Liver (tissue), 9 donors: ENCODE measurements around the gene PTCD2. TPM values are rescaled to one million over a fixed set of nuclear protein-coding genes. Genes with fewer than 3 reads are reported as not detected.

Source experiments
- DNase-seq: peaks from one replicate; pipeline ENCODE4 v3.0.0-alpha.2; 2017; ENCODE audit warnings: low spot score
- H3K27ac ChIP-seq, 2 donors: one replicate each; pipeline ENCODE4 v1.7.0; 2013; ENCODE audit warnings: inconsistent platforms in 2 of 2, low read length in 2 of 2, control low read depth in 1 of 2, low read depth in 1 of 2, mild to moderate bottlenecking in 1 of 2
- H3K27me3 ChIP-seq, 4 donors: one replicate each; pipeline versions ENCODE4 v1.6.1 to v1.7.0; 2013; ENCODE audit warnings: low read length in 3 of 4, inconsistent platforms in 1 of 4, mild to moderate bottlenecking in 1 of 4, moderate library complexity in 1 of 4; ENCODE audit not compliant: control insufficient read depth in 4 of 4, insufficient read depth in 4 of 4
- H3K36me3 ChIP-seq, 4 donors: one replicate each; pipeline versions ENCODE4 v1.6.1 to v1.7.0; 2013; ENCODE audit warnings: low read length in 3 of 4, mild to moderate bottlenecking in 3 of 4, low read depth in 1 of 4, moderate library complexity in 1 of 4; ENCODE audit not compliant: control insufficient read depth in 4 of 4, insufficient read depth in 3 of 4
- H3K4me1 ChIP-seq, 4 donors: one replicate each; pipeline versions ENCODE4 v1.6.1 to v1.7.0; 2013; ENCODE audit warnings: low read length in 3 of 4, mild to moderate bottlenecking in 3 of 4, moderate library complexity in 1 of 4; ENCODE audit not compliant: control insufficient read depth in 4 of 4, insufficient read depth in 4 of 4
- H3K4me3 ChIP-seq, 3 donors: one replicate each; pipeline versions ENCODE4 v1.6.1 to v1.7.0; 2013; ENCODE audit warnings: low read length in 3 of 3, control low read depth in 1 of 3, low read depth in 1 of 3, mild to moderate bottlenecking in 1 of 3
- H3K9ac ChIP-seq, 2 donors: one replicate each; pipeline ENCODE4 v1.7.0; 2013; ENCODE audit warnings: low read length in 2 of 2, mild to moderate bottlenecking in 2 of 2, moderate library complexity in 2 of 2, control low read depth in 1 of 2, low read depth in 1 of 2
- H3K9me3 ChIP-seq, 4 donors: one replicate each; pipeline versions ENCODE4 v1.6.1 to v1.7.0; 2013; ENCODE audit warnings: low read length in 3 of 4; ENCODE audit not compliant: control insufficient read depth in 4 of 4
- ATF3 ChIP-seq: IDR thresholded peaks from 2 replicates; pipeline ENCODE4 v1.6.1; 2016; ENCODE audit warnings: antibody characterized with exemption
- CTCF ChIP-seq: fragments of 150-350 bp; IDR thresholded peaks from 2 replicates; pipeline ENCODE4 v1.5.1; 2017; ENCODE audit warnings: improper control_type of control experiment, low read depth, low read length; ENCODE audit not compliant: missing input control
- FOXA1 ChIP-seq: IDR thresholded peaks from 2 replicates; pipeline ENCODE4 v1.6.1; 2016; ENCODE audit warnings: antibody characterized with exemption
- GABPA ChIP-seq, 2 donors: IDR thresholded peaks in 1 of 2; conservative IDR thresholded peaks in 1 of 2; 2 replicates each; pipeline ENCODE4 v1.6.1; 2016; ENCODE audit warnings: antibody characterized with exemption in 2 of 2, mild to moderate bottlenecking in 1 of 2, moderate library complexity in 1 of 2
- HNF4A ChIP-seq, 2 donors: conservative IDR thresholded peaks; 2 replicates each; pipeline ENCODE4 v1.6.1; 2016; ENCODE audit warnings: antibody characterized with exemption in 2 of 2, mild to moderate bottlenecking in 2 of 2
- HNF4G ChIP-seq: IDR thresholded peaks from 2 replicates; pipeline ENCODE4 v1.6.1; 2016; ENCODE audit warnings: antibody characterized with exemption
- JUND ChIP-seq, 2 donors: IDR thresholded peaks; 2 replicates each; pipeline ENCODE4 v1.6.1; 2016; ENCODE audit warnings: antibody characterized with exemption in 2 of 2
- MAX ChIP-seq: IDR thresholded peaks from 2 replicates; pipeline ENCODE4 v1.6.1; 2016; ENCODE audit warnings: antibody characterized with exemption
- NR2F2 ChIP-seq: IDR thresholded peaks from 2 replicates; pipeline ENCODE4 v1.6.1; 2016; ENCODE audit warnings: antibody characterized with exemption
- RAD21 ChIP-seq, 2 donors: IDR thresholded peaks; 2 replicates each; pipeline ENCODE4 v1.6.1; 2016; ENCODE audit warnings: antibody characterized with exemption in 2 of 2, mild to moderate bottlenecking in 2 of 2
- REST ChIP-seq: IDR thresholded peaks from 2 replicates; pipeline ENCODE4 v1.6.1; 2016; ENCODE audit warnings: antibody characterized with exemption, mild to moderate bottlenecking
- SP1 ChIP-seq: IDR thresholded peaks from 2 replicates; pipeline ENCODE4 v1.6.1; 2018; ENCODE audit warnings: antibody characterized with exemption, mild to moderate bottlenecking
- TAF1 ChIP-seq: conservative IDR thresholded peaks from 2 replicates; pipeline ENCODE4 v1.6.1; 2016; ENCODE audit warnings: antibody characterized with exemption, mild to moderate bottlenecking
- ZBTB33 ChIP-seq: IDR thresholded peaks from 2 replicates; pipeline ENCODE4 v1.6.1; 2016; ENCODE audit warnings: antibody characterized with exemption
- WGBS: extraction: QIAGEN DNeasy Blood & Tissue Kit; methylation state at CpG from one replicate; pipeline ENCODE4 v1.1.7; 2013; 5-methylcytosine and 5-hydroxymethylcytosine counted together
- polyA plus RNA-seq, 2 donors: library from polyadenylated mRNA; stranded (reverse) in 1 of 2; unstranded in 1 of 2; fragments of 200-250 nt in 1 of 2; fragments of >200 nt in 1 of 2; fragmentation: Nextera tagmentation in 1 of 2; extraction: Ambion mirVana in 1 of 2; gene quantifications; one replicate each; pipeline versions ENCODE4 v1.2.1 to v1.2.3, GENCODE V29; 2013 to 2015
- total RNA-seq, 2 donors: library from RNA; depleted of rRNA; stranded (reverse); fragments of >200 nt; gene quantifications; one replicate each; pipeline ENCODE4 v1.2.3, GENCODE V29; 2014
- donor health status: healthy.
- donor health status: healthy.
- donor health status: healthy.
- donor health status: healthy.
- donor health status: healthy.

PTCD2 gene
- total and polyA plus RNA-seq, 4 donors, result 4.4 to 5.9 (median 5.2) TPM

GRCh38 chr5:72364171-72364570 lies 44.0 kb downstream of the PTCD2 start:
- DNase-seq, result no peak
- H3K36me3 ChIP-seq, result peaks cover 0 to 19% (median 9%) of the 10 kb centered on the region in 4 donors
- H3K27ac ChIP-seq, result no peak overlapping the region
- 92% methylated on average over 1 of the region's 1 CpG for WGBS
- no peak overlapping the region for H3K4me3 ChIP-seq
- no peak for TF ChIP-seq ATF3
- no peak for TF ChIP-seq HNF4G
- TF ChIP-seq CTCF, result no peak
- no peak for TF ChIP-seq REST
- TF ChIP-seq ZBTB33, result no peak
- no peak for TF ChIP-seq RAD21 (IDR thresholded peaks at IDR 0.05)
- no peak for TF ChIP-seq GABPA (IDR thresholded peaks at IDR 0.05 in 1 of 2, conservative IDR thresholded peaks at IDR 0.05 in 1 of 2)
- no peak for TF ChIP-seq HNF4A (conservative IDR thresholded peaks at IDR 0.05)
- no peak for TF ChIP-seq MAX
- no peak for TF ChIP-seq TAF1
- H3K27me3 ChIP-seq, result no peaks in the 10 kb centered on the region
- no peaks in the 10 kb centered on the region for H3K4me1 ChIP-seq
- no peak overlapping the region for H3K9ac ChIP-seq
- H3K9me3 ChIP-seq, result no peaks in the 10 kb centered on the region

- Histone ChIP-seq H3K4me1 (no peaks in the 10 kb centered on the region), H3K36me3 (peaks cover 0 to 11% (median 7%) of the 10 kb centered on the region in 4 donors), H3K4me3 (no peak overlapping the region), H3K9me3 (no peaks in the 10 kb centered on the region), H3K27me3 (no peaks in the 10 kb centered on the region), H3K27ac (no peak overlapping the region), H3K9ac (no peak overlapping the region)
- WGBS, result over 99% methylated on average over 4 of the region's 4 CpGs
- DNase-seq, result no peak
- no peak for TF ChIP-seq FOXA1
- no peak for TF ChIP-seq SP1
- TF ChIP-seq TAF1, result no peak
- TF ChIP-seq RAD21 (IDR thresholded peaks at IDR 0.05), result no peak
- no peak for TF ChIP-seq JUND (IDR thresholded peaks at IDR 0.05)
- TF ChIP-seq REST, result no peak
- TF ChIP-seq CTCF, result no peak
- no peak for TF ChIP-seq ZBTB33
- TF ChIP-seq HNF4G, result no peak
- TF ChIP-seq MAX, result no peak
- TF ChIP-seq GABPA (IDR thresholded peaks at IDR 0.05 in 1 of 2, conservative IDR thresholded peaks at IDR 0.05 in 1 of 2), result no peak
- no peak for TF ChIP-seq NR2F2
Observed at GRCh38 chr5:72364951-72365350, 44.8 kb downstream of the PTCD2 start.
